HG03520 (cell line): ENCODE results near the gene GLP2R.

Source experiments
- ATAC-seq: cut with Tn5 transposase; IDR thresholded peaks from one replicate; pipeline ENCODE4 v1.9.1; 2021; ENCODE audit warnings: mild to moderate bottlenecking, moderate library complexity; ENCODE audit not compliant: unreplicated experiment

Gene GLP2R

GRCh38 chr17:9895923-9896322 lies 70.2 kb downstream of the GLP2R start:
- ATAC-seq, result no peak

- no peak for ATAC-seq
Measured at GRCh38 chr17:9897372-9897968, 71.7 kb downstream of the GLP2R start.

- no peak for ATAC-seq
Measured at GRCh38 chr17:9898812-9899211, 73.1 kb downstream of the GLP2R start.

- ATAC-seq, result no peak
Measured at GRCh38 chr17:9899280-9900043, 73.7 kb downstream of the GLP2R start.

GRCh38 chr17:9900044-9900594 lies 74.4 kb downstream of the GLP2R start:
- no peak for ATAC-seq

- ATAC-seq, result no peak
Measured at GRCh38 chr17:9900784-9901183, 75.1 kb downstream of the GLP2R start.

- no peak for ATAC-seq
Measured at GRCh38 chr17:9902120-9902519, 76.4 kb downstream of the GLP2R start.

GRCh38 chr17:9904277-9905077 lies 78.8 kb downstream of the GLP2R start:
- no peak for ATAC-seq

- no peak for ATAC-seq
Measured at GRCh38 chr17:9905078-9905415, 79.3 kb downstream of the GLP2R start, which contains the start of gene RCVRN. RCVRN (minus strand) TSS chr17:9905271; CDS start chr17:9905180, 91 bp downstream.

- ATAC-seq, result no peak
Measured at GRCh38 chr17:9905902-9906301, 80.2 kb downstream of the GLP2R start.

- ATAC-seq, result no peak
Measured at GRCh38 chr17:9906616-9907015, 80.9 kb downstream of the GLP2R start.

- ATAC-seq, result no peak
Measured at GRCh38 chr17:9907131-9907530, 81.4 kb downstream of the GLP2R start.

- no peak for ATAC-seq
Measured at GRCh38 chr17:9907883-9908648, 82.3 kb downstream of the GLP2R start.

GRCh38 chr17:9908649-9909042 lies 82.9 kb downstream of the GLP2R start:
- ATAC-seq, result no peak

GRCh38 chr17:9911089-9911488 lies 85.4 kb downstream of the GLP2R start:
- ATAC-seq, result no peak

- no peak for ATAC-seq
Measured at GRCh38 chr17:9912121-9913099, 86.7 kb downstream of the GLP2R start.

GRCh38 chr17:9913476-9913875 lies 87.8 kb downstream of the GLP2R start:
- no peak for ATAC-seq

GRCh38 chr17:9916108-9916507 lies 90.4 kb downstream of the GLP2R start:
- ATAC-seq, result no peak

- no peak for ATAC-seq
Measured at GRCh38 chr17:9917131-9917530, 91.4 kb downstream of the GLP2R start.

- no peak for ATAC-seq
Measured at GRCh38 chr17:9917801-9918200, 92.1 kb downstream of the GLP2R start.
